Activated T-helper 9 cell treated with anti-CD3 and anti-CD28 coated beads, Interleukin-2, amount 50 U/mL, for 16 hours (primary cell): ENCODE measurements around the gene SLC22A12.

Experiments used
- DNase-seq: peaks from one replicate; pipeline ENCODE4 v3.0.0-alpha.2; 2020; ENCODE audit warnings: low read depth

SLC22A12 gene

DNA sequence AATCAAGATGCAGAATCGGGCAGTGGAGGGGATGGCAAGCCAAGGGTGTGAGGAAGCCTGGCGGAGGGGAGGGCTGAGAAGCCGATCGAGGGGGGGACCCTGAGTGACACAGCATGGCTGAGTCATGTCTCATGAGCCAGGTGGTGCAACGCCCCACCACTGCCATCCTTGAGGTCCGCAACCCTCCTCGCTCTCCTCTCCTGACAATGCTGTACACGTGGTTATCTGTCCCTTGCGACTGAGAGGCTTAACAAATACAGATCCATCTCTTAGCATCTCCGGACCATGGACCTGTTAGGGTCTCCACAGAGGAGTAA lies 14.2 kb downstream of the SLC22A12 start:
- no peak for DNase-seq

DNA sequence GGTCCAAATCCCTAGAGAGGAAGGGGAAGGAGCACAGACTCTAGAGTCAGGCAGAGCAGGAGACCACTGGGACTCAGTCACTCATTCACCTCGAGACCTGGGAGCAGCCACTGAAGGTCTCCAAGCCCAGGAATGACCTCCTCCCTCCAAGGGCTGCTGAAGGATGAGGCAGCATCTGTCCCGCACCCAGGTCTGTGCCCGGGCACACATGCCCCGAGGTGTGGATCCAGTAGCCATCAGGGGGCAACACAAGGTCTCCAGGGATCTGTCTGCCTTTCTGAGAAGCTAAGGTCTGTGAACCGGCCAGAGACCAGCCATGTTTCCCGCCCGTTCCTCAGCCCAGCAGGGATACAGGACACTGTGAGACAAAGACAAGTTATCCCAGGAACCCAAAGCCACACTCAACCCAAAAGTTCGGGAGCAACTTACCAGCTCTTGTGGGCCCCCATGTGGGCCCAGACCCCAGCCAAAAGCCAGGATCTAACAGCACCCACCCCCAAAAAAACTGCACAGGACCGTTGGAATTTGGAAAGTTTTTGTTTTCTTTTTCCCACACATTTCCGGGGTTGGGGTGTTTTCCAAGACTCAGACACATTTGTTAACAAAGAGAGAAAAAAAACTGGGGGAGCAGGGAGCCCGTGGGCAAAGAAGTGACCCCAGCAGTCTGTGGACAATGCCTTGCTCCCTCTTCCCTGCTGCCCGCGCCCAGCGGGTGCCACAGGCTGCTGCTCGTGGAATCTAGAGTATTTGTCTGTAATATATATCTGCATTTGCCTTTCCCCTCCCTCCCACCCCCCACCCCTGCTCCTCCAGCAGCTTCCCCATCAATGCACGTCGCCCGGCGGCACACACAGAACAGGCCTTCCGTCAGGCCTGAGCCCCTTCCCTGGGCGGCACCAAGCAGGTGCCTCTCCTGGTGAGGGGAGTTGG lies 14.9 kb downstream of the SLC22A12 start:
- no peak for DNase-seq

DNA sequence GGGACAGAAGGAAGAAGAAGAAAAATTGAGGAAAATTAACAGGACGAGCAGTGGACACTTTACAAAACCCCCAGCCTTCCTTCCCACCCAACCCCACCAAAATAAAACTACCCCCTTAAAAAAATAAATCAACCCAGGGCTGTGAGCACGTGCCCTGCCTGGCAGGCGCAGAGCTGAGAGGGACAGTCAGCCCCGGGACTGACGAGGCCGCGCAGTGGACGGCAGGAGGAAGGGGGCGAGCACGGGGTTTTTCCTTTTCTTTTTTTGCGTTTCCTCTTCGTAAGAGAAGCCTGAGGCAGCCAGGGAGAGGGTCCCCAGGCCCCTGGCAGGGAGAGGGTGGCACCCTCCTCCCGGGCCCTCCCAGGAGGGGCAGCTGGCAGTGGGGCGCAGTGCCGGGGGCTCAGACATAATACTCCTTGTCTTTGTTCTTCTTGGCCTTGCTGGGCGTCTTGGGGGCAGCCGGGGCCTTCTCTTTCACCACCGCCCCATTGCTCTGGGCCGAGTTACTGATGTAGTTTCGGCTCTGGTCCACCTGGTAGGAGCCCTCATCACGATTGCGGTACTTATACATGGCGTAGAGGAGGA lies 15.9 kb downstream of the SLC22A12 start:
- no peak for DNase-seq

DNA sequence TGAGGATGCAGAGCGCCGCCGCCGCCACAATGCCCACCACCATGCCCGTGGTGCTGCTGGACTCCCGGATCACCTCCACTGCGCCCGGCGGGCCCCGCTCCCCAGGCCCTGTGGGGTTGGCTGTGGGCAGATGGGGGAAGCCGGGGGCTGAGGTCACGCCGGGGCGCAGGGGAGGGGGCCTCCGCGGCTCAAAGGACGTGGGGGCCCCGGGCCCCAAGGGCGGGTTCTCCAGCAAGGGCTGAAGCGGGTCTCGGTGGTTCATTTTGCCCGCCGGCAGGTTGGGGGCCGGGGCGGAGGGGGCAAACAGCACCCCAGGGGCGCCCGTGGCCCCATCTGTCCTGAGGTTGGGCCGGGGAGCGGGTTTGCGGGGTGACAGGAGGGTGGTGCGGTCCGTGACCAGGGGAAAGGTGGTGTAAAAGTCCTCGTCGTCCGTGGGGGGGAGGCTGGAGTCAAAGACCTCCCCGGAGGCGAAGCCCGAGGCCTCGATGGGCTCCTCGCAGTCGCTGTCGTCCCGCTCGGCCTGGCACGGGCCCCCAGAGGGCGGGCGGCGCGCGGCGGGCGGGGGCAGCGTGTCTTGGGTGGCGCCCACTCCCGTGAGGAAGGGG lies 16.5 kb downstream of the SLC22A12 start:
- no peak for DNase-seq

DNA sequence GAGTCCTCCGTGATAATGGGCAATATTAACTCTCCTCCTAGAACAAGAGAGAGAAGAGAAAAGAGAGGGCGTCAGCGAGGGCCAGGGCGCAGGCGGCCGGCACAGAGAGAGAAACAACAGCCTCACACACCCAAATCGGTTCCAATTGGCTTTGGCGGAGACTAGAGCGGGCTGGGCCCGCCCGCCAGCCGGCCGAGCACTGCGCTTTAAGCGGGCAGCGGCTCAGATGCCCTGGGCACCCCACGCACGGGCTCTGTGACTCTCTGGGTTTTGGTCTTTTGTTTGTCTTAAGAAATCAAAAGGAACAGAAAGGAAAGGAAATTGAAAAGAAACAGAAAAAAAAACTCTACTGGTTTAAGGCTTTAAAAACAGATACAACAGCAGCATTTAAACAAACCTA lies 17.0 kb downstream of the SLC22A12 start:
- DNase-seq: no peak

DNA sequence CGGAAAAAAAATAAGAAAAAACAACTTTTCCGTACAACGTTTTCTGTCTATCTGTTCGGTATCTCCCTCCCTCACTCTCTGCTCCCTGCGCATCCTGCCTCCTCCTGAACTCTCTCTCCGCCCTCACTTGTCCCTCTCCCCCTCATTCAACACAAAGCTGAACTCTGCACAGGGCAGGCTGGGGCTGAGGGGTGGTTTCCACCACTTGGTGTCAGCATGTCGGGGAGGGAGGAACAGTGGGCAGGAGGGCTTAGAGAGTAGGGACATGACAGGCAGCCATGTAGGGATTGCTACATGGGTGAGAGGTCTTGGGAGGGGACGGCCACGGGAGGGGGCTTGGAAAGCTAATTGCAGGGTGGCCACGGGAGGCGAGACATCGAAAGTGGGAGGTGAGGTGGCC lies 17.6 kb downstream of the SLC22A12 start:
- DNase-seq: no peak

DNA sequence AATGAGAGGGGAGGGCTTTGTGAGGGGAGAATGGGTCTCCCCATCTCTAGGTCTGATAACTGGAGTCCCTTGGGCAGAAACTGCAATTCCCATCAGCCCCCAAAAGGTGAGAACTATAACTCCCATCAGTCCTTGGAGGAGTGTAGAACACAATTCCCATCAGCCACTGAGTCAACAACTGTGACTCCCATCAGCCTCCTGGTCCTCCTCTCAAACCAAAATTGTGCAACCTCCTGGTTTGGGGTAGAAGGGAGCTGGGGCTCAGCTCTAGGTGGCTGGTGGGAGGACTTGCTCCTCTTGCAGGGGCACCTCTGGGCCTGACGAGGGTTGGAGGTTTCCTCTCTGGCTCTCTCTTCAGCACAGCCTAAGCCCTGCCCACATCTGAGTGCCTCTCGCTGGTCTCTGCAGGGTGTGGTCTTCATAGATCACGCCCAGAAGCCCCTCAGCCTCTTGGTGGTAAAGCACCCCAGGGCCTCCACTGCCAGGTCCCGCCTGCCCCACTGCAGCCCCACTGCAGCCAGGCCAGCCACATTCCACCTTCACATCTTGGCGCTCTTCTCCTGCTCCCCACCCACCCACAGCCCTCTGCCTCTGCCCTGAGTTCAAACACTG lies 18.5 kb downstream of the SLC22A12 start:
- no peak for DNase-seq

- DNase-seq: no peak
These were observed 19.6 kb downstream of the SLC22A12 start for GRCh38 chr11:64610596-64610995.

DNA sequence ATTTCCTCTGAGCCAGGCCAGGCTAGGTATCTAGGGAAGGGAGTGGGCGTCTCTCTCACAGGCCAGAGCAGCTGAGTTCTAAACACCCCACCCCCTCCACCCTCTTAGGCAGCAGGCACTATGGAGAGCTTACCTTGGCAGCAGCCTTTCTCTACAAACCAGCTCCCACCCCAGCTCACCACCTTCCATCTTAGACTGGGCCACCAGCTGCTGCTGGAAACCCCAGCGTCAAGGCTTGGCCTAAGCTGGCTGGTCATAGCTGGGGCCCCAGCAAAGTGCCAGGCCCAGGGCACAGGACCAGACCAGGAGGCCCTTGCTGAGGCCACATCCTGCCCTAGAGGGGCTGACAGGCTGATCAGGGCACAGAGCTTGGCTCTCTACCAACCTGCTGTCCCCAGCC lies 20.2 kb downstream of the SLC22A12 start:
- no peak for DNase-seq

GRCh38 chr11:64611869-64612646 lies 21.0 kb downstream of the SLC22A12 start:
- DNase-seq: no peak

GRCh38 chr11:64613648-64614047 lies 22.6 kb downstream of the SLC22A12 start:
- no peak for DNase-seq

DNA sequence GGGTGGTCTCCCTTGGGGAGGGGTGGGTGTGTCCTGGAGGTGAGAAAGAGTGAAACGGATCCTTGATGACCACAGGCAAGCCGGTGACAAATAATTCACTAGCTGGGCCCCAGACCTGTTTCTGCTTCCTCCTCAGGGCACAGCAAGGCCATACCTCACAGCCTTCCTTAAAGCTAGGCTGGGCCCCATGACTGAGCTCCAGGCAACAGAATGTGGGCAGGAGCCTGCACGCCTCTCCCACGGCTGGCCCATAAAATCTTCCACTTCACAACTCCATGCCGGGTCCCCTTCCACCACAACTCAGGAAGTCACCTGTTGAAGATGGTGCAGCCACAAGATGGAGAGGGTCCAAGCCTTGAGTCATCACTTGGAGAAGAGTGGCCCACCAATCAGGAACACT lies 23.9 kb downstream of the SLC22A12 start:
- no peak for DNase-seq

DNA sequence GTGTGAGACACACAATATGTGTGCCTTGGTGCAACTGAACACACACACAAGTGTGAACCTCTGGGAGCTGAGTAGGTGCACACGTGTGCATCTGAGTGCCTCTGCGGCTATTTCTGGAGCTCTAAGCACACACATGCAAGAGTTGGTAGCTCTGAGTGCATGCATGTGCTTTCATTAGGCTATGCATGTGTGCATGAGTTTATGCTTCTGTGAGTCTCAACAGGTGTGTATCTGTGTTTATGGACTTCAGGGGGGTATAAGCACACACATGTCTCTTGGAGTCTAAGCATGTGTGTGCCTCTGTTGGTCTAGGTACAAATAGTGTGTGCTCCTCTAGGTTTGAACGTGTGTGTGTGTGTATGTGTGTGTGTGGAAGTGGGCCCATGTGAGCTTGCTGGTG lies 25.8 kb downstream of the SLC22A12 start:
- no peak for DNase-seq

DNA sequence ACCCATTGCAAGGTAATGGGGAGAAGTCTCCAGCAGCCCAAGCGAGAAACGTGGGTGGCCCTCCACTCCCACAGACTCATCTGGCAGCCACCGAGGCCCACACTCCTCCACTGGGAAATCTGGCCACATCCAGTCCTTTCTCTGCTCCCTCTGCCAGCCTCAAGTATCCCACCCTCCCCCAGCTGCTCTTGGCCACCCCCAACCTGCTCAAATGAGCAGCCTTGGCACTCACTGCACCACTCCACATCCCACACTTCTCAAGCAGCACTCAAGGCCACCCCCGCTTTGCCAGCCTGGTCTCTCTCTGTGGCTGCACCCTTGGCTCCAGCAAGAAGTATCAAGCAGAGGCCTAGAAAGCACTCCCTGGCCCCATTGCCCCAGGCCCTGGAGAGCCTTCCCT lies 28.2 kb downstream of the SLC22A12 start:
- DNase-seq: no peak

GRCh38 chr11:64619811-64620380 lies 28.9 kb downstream of the SLC22A12 start:
- no peak for DNase-seq

DNA sequence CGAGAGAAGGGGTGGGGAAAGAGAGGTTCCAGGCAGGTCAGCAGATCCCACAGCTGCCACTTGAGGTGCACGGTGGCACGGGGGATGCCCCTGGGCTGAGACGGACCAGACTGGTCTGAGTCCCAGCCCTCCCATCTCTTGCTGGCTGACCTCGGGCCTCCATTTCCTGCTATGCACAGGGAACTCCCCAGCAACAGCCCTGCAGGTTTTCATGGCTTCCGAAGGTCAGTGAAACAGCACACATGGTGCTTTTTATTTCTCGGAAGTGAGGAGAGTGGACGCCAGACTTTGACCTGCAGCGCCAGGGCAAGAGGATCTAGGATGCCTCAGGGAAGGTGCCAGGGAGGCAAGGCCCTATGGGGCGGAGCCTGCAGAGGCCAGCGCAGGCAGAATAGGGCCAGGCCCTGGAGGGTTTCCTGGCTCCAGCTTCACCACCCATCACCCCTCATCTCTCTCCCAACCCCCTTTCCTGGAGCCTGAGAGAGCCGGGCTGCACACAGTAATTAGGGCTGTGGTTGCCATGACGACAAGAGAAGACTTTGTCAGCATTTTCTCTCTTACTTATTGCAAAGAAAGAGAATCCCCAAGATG lies 29.5 kb downstream of the SLC22A12 start:
- DNase-seq: no peak

DNA sequence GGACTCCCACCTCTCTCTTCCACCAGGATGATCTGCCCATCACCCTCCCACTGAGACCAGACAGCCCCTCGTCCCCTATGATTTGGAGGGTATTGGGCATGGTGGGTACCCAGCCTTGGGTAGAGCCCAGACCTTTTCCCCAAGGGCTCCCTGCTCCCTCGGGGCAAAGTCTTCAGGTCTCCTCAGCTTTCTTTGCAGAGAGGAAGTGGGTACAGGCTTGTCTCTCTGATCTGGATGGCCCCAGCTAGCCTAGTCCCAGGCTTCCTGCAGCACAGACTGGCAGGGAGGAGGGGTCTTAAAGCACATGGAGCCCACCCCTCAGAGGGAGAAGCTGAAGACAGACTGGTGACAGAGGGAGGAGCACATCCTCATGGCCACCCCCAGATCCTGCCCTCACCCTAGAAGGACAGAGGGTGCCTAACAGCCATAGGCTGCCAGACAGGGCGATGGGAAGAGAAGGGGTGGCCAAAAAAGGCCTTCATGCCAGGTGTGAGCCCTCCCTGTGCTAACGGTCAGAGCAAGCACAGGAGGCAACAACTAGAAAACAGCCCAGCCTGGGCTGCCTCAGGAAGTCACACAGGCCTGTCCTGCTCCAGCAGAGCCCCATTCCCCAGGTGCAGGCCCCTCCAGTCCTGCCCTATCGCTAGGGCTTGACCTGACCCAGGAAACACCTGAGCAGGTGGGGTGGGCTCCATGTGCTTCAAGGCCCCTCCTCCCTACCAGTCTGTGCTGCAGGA lies 30.4 kb downstream of the SLC22A12 start:
- no peak for DNase-seq

DNA sequence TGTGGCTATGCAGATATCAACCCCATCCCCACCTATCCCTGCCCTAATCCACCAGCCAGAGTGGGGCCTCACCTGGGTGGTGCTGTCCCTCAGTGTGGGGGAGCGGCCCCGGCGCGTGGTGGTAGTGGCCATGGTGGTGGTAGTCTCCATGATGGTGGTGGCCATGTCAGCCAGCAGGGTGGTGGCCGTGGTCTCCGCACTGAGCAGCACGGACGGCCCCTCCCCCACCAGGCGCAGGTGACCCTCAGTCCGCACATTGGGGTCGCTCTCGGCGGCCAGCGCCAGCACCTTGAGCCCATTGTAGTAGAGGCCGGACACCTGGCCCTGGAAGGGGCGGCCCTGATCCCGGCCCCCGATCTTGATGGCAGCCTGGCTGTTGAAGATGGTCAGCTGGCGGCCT lies 31.7 kb downstream of the SLC22A12 start:
- no peak for DNase-seq

- DNase-seq: no peak
These were observed 34.0 kb downstream of the SLC22A12 start for GRCh38 chr11:64624883-64625481.

DNA sequence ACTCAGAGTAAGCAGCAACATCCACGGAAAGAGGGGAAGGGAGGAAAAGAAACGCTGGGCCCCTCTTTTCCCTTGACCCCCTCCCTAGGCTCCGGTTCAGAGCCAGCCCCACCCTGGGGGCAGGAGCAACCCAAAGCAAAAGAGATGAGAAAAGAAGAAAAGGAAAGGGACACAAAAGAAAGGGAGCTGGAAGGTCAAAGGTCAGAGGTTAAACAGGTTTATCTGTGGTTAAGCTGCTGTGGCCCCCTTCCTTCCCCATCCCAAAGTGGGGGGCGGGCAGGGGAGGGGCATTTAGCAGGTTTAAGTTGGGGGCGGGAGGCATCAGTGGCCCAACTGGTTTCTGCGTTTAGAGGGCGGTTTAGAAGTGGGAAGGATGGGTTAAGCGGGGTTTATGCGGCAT lies 35.6 kb downstream of the SLC22A12 start:
- no peak for DNase-seq
